GM19238 (cell line): ENCODE measurements around the gene REEP1.
"Not testable (repeated sequence)": the region's sequence is repeated elsewhere in the genome, so short reads cannot be mapped to it uniquely, and the experiment has no call there.

Experiments
- DNase-seq: peaks from one replicate; pipeline ENCODE4 v3.0.0; 2011; ENCODE audit warnings: low spot score; ENCODE audit not compliant: insufficient read length

Gene REEP1

GRCh38 chr2:86225581-86225980, 111.8 kb downstream of the REEP1 start:
- DNase-seq, result peak; percentile 68

GRCh38 chr2:86224645-86225355, 112.6 kb downstream of the REEP1 start:
- no peak for DNase-seq

- DNase-seq, result no peak
Measured at GRCh38 chr2:86223927-86224560, 113.4 kb downstream of the REEP1 start.

DNA sequence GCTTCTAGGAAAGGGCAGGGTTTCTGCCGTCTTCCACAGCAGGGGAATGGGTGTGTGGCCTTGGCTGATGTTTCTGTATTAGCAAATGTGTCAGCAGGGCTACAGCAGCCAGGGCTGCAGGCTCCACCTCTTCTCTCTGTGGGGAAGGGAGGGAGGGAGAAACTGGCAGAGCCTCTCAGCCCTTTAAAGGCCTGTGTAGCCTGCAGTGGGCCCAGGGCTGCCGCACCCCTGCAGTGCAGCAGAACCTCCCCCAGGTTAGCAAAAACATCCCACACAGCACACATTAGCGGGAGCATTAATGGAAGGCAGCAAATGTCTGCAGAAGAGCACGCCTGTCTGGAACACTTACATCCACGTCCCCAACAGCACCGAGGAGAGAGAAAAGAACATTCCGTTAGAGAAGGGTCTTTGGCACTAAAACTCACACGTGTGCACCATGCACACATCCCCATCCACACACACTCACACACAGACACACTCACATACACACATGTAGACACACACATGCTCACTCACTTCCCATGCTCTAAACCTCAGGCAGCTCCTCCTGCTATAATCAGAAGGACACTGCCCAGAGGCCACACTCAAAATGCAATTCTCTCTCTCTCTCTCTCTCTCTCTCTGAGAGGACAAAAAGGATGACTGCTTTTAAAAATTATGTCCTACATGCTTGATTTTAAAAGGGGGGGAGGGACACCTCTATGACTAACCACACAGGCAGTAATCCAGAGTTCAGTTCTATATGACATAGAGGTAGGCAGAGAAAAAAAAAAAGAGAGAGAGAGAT, 114.1 kb downstream of the REEP1 start:
- DNase-seq, result no peak

DNA sequence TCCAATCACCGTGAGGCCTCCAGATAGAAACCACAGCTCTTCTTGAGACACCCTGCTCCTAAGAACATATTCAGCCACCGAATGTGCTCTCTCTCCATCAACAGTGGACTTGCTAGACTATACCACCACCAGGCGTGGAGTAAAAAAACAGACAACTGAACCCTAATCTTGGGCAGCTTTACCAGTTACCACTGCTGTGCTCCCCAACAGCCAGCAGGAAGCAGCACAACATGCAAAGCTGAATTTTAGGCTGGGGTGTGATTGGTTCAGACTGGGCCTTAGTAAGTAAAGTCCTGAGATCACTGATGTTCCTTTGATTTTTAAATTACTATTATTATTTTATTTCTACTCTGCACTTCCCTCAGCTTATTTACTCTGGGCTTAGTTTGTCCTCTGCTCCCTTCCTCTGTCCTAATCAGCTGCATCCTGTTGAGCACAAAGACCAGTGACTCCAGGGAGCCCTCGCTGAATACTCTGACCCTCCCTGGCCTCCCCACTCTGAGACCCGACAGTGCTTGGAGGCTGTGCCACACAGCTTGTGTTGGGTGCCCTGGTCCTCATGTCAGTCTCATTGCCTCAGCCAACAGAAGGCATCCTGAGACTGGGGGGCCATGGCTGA, 116.3 kb downstream of the REEP1 start:
- DNase-seq, result no peak

DNA sequence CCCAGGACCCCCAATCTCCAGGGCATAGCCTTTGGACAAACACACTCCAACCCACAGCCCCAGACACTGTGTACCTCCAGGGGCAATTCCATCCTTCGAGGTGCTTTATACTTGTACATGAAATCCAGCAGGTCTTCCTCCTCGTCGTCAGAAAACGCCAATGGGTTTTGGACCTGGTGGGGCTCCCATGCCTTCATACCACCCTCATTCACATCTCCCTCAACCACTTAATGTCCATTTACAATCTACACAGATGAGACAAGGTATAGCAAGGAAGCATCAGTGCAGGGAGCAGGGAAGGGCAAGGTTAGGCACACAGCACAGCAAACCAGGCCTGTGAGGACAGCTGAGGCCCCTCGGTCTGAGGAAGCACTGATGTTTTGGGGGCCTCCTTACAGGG, 117.5 kb downstream of the REEP1 start:
- no peak for DNase-seq

- no peak for DNase-seq
Measured at GRCh38 chr2:86218124-86218523, 119.3 kb downstream of the REEP1 start.

DNA sequence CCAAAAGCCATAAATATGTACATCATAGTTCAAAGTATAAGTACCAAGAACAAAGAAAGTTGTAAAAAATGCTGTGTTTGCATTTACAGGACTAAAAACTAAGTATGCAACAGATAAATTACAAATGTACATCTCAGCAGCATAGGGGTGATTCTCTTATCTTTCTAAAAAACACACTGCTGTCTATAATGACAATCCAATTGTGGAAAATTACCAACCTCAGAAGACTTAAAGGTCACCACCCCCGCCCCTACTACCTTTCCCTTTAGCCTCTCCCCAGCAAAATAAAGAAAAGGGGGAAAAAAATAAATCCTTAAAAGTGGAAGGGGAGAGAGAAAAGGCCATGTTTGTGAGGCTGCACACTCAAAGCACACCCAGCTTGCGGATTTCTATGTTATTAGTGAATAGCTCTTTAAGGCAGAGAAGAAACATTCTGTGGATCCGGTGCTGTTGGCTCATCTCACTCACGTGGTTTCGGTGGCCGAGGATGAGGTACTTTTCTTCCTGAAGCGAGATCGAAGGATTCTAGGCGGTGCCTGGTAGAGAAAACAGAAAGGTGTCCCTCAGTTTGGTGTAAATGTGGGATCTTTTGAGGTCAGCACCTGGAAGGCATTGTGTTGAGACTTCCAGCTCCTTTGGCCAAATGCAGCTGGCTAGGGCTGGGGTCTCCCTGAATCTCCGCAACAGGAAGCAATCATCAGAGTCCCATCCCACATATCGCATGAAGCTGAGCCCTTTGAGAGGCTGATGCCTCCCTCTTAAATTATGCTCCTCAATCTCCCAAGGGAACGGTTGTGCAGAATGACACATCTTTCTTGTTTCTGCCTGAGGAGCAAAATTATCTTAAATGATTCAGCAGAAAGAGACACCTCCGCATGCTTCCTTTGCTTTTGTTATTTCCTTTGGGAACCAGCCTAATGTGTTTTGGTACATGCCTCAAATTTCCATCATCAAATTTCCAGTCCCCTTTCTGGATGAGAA, 120.6 kb downstream of the REEP1 start:
- no peak for DNase-seq

- DNase-seq, result no peak
Measured at GRCh38 chr2:86214503-86214832, 123.0 kb downstream of the REEP1 start.

DNA sequence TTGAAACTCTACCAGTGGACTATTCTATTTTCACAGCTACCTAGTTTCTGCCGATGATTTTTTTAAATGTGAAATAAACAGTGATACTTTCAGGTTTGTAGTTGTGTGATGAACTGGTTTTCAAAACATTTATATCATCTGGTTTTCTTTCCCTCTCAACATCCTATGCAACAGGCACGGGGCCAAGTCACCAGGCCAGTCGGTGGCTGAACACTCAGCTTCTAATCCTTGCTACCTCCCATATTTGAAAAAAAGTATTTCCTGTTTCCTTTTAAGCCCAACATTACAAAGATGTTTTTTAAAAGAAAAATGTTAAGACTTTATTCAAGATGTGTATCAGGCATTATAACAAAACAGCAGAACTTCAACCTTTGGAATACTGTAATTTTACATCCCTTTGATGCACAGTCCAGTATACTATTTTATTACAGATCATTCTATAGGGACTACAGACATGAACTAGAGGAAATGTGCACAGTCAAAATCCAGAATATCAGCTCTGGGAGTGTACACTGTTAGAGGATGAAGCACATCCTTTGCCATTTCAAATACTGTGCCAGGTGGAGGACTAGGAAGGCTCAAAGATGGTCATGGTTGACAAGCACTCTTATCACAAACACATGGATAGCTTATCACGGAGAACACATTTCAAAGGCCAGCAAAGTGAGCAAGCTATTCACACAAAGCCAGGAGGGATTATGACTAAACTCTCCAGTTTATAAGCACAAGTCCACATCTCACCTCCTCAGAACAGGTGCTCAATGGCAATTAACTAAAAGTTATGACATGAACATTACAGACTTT, 123.5 kb downstream of the REEP1 start:
- no peak for DNase-seq

- DNase-seq, result no peak
Measured at GRCh38 chr2:86213056-86213455, 124.4 kb downstream of the REEP1 start.

GRCh38 chr2:86211796-86212188, 125.6 kb downstream of the REEP1 start:
- no peak for DNase-seq

- no peak for DNase-seq
Measured at GRCh38 chr2:86211033-86211795, 126.2 kb downstream of the REEP1 start.

GRCh38 chr2:86204458-86204857, 133.0 kb downstream of the REEP1 start:
- DNase-seq, result no peak

DNA sequence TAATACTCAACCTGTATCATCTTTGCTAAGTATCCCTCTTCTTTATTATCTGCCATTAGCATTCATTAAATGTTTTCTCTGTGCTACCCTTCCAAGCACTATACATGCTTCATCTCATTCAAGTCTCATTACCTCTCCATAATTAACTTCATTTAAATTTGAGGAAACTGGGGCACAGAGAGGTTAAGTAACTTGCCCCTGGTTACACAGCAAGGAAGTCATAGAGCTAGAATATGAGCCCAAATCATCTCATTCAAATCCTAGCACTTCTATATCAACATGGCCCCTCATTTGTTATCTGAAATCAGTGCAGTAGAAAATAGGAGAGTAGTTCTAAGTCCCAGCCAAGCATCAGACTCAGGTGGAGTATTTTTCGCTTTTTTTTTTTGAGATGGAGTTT, 133.8 kb downstream of the REEP1 start:
- no peak for DNase-seq

DNA sequence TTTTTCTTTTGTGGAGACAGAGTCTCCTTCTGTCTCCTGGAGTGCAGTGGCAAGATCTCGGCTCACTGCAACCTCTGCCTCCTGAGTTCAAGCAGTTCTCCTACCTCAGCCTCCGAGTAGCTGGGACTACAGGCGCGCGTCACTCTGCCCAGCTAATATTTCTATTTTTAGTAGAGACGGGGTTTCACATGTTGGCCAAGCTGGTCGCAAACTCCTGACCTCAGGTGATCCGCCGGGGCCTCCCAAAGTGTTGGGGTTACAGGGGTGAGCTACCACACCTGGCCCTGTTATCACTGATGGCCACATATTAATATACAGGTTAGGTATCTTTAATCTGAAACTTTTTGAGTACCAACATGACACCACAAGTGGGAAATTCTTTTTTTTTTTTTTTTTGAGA, 134.7 kb downstream of the REEP1 start:
- no peak for DNase-seq

- no peak for DNase-seq
Measured at GRCh38 chr2:86202336-86202692, 135.1 kb downstream of the REEP1 start.

- no peak for DNase-seq
Measured at GRCh38 chr2:86201671-86202335, 135.6 kb downstream of the REEP1 start.

DNA sequence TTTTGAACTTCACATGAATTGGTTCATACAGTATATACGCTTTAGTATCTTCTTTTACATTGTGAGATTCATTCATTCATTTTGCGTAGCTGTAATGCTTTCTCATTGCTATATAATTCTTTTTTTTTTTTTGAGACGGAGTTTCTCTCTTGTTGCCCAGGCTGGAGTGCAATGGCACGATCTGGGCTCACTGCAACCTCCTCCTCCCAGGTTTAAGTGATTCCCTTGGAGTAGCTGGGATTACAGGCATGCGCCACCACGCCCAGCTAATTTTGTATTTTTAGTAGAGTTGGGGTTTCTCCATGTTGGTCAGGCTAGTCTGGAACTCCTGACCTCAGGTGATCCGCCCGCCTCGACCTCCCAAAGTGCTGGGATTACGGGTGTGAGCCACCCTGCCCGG, 136.9 kb downstream of the REEP1 start:
- not testable (repeated sequence) for DNase-seq
